ENCODE results near the gene MAGEB2. TPM values are rescaled to one million over a fixed set of nuclear protein-coding genes. Genes with fewer than 3 reads are reported as not detected.

The MAGEB2 gene
- polyA plus RNA-seq, 1 donor from 2014 or later, result not detected

DNA sequence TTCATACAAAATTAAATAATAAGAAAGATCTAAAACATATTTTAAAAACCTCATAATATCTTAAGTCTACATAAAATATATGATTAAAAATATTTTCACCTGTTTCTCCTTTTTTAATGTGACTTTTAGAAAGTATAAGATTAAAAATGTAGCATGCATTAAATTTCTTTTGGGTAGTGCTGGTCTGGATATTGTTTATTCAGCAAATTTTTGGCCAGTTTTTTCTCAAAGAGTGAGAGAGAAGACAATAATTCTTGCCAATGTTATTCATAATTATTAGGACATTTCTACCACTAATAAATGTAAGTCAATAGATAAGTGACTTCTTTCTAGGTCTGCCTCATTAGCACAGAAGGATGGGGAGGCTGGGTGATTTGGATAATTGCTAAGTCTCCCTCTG lies 45.6 kb downstream of the MAGEB2 start:
- TF ChIP-seq EZH2 (IDR thresholded peaks at IDR 0.05; ENCODE audit: borderline replicate concordance, insufficient read depth, low read length, poor library complexity, severe bottlenecking) (no peak), SMC3 (conservative IDR thresholded peaks at IDR 0.05; ENCODE audit: poor library complexity) (no peak), TAF1 (IDR thresholded peaks at IDR 0.05; ENCODE audit: low read depth) (no peak), RAD21 (conservative IDR thresholded peaks at IDR 0.05) (no peak), EP300 (conservative IDR thresholded peaks at IDR 0.05; ENCODE audit: poor library complexity, severe bottlenecking) (no peak), POLR2AphosphoS5 (IDR thresholded peaks at IDR 0.05) (no peak)
- TF ChIP-seq, protein P1, sequence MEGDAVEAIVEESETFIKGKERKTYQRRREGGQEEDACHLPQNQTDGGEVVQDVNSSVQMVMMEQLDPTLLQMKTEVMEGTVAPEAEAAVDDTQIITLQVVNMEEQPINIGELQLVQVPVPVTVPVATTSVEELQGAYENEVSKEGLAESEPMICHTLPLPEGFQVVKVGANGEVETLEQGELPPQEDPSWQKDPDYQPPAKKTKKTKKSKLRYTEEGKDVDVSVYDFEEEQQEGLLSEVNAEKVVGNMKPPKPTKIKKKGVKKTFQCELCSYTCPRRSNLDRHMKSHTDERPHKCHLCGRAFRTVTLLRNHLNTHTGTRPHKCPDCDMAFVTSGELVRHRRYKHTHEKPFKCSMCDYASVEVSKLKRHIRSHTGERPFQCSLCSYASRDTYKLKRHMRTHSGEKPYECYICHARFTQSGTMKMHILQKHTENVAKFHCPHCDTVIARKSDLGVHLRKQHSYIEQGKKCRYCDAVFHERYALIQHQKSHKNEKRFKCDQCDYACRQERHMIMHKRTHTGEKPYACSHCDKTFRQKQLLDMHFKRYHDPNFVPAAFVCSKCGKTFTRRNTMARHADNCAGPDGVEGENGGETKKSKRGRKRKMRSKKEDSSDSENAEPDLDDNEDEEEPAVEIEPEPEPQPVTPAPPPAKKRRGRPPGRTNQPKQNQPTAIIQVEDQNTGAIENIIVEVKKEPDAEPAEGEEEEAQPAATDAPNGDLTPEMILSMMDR (IDR thresholded peaks at IDR 0.05; ENCODE audit: poor library complexity, severe bottlenecking), result no peak
- TF ChIP-seq, protein P2, sequence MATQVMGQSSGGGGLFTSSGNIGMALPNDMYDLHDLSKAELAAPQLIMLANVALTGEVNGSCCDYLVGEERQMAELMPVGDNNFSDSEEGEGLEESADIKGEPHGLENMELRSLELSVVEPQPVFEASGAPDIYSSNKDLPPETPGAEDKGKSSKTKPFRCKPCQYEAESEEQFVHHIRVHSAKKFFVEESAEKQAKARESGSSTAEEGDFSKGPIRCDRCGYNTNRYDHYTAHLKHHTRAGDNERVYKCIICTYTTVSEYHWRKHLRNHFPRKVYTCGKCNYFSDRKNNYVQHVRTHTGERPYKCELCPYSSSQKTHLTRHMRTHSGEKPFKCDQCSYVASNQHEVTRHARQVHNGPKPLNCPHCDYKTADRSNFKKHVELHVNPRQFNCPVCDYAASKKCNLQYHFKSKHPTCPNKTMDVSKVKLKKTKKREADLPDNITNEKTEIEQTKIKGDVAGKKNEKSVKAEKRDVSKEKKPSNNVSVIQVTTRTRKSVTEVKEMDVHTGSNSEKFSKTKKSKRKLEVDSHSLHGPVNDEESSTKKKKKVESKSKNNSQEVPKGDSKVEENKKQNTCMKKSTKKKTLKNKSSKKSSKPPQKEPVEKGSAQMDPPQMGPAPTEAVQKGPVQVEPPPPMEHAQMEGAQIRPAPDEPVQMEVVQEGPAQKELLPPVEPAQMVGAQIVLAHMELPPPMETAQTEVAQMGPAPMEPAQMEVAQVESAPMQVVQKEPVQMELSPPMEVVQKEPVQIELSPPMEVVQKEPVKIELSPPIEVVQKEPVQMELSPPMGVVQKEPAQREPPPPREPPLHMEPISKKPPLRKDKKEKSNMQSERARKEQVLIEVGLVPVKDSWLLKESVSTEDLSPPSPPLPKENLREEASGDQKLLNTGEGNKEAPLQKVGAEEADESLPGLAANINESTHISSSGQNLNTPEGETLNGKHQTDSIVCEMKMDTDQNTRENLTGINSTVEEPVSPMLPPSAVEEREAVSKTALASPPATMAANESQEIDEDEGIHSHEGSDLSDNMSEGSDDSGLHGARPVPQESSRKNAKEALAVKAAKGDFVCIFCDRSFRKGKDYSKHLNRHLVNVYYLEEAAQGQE (IDR thresholded peaks at IDR 0.05; ENCODE audit: borderline replicate concordance), result no peak
- no peaks in the 10 kb centered on the region for H4K20me1 ChIP-seq (ENCODE audit: insufficient read depth)
- H3K36me3 ChIP-seq (ENCODE audit: insufficient read depth, low read length), result no peaks in the 10 kb centered on the region
- no peak overlapping the region for H3K4me2 ChIP-seq (ENCODE audit: low read length)
- no peak overlapping the region for H3K27ac ChIP-seq (ENCODE audit: low read length)
- H2AFZ ChIP-seq (ENCODE audit: low read depth, low read length), result no peak overlapping the region
- H3K27me3 ChIP-seq (ENCODE audit: insufficient read depth, low read depth, low read length), result no peaks in the 10 kb centered on the region
- H3K9me3 ChIP-seq (ENCODE audit: low read length), result no peaks in the 10 kb centered on the region
- no peaks in the 10 kb centered on the region for H3K79me2 ChIP-seq (replicated peaks; ENCODE audit: insufficient read depth, low read length)
- no peak overlapping the region for H3K4me3 ChIP-seq (ENCODE audit: low read length)
- H3K9ac ChIP-seq (ENCODE audit: low read length), result no peak overlapping the region
- no peaks in the 10 kb centered on the region for H3F3A ChIP-seq (ENCODE audit: insufficient read depth, low read length, poor library complexity, severe bottlenecking)
- H3K9me2 ChIP-seq (ENCODE audit: insufficient read depth, low read length), result no peaks in the 10 kb centered on the region

DNA sequence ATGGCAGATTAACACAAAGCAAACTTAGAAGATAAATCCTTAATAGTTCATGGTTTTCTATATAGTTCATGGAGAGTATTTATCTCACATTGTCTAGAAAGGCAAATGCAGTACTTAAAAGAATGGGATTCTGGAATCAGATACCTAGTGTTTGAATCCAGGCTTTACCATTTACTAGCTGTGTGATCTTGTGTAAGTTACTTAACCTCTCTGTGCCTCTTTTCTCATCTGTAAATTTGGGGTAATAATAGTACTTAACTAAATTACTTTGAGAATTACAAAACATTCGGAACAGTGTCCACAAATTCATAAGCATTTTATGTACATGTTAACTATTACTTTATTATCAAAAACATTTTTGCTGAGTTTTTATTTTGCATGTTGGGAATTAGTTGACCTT lies 47.4 kb downstream of the MAGEB2 start:
- Histone ChIP-seq H3K9me3 (ENCODE audit: low read length) (no peaks in the 10 kb centered on the region), H3K27ac (ENCODE audit: low read length) (no peak overlapping the region), H3F3A (ENCODE audit: insufficient read depth, low read length, poor library complexity, severe bottlenecking) (no peaks in the 10 kb centered on the region), H3K4me3 (ENCODE audit: low read length) (no peak overlapping the region), H3K36me3 (ENCODE audit: insufficient read depth, low read length) (no peaks in the 10 kb centered on the region), H3K27me3 (ENCODE audit: insufficient read depth, low read depth, low read length) (no peaks in the 10 kb centered on the region), H2AFZ (ENCODE audit: low read depth, low read length) (no peak overlapping the region), H3K9ac (ENCODE audit: low read length) (no peak overlapping the region), H3K79me2 (replicated peaks; ENCODE audit: insufficient read depth, low read length) (no peaks in the 10 kb centered on the region), H3K4me2 (ENCODE audit: low read length) (no peak overlapping the region), H3K9me2 (ENCODE audit: insufficient read depth, low read length) (no peaks in the 10 kb centered on the region), H4K20me1 (ENCODE audit: insufficient read depth) (no peaks in the 10 kb centered on the region)
- TF ChIP-seq, protein P2 (IDR thresholded peaks at IDR 0.05; ENCODE audit: borderline replicate concordance), result no peak
- no peak for TF ChIP-seq EZH2 (IDR thresholded peaks at IDR 0.05; ENCODE audit: borderline replicate concordance, insufficient read depth, low read length, poor library complexity, severe bottlenecking)
- no peak for TF ChIP-seq MXI1 (conservative IDR thresholded peaks at IDR 0.05; ENCODE audit: poor library complexity, severe bottlenecking)
- TF ChIP-seq TAF1 (IDR thresholded peaks at IDR 0.05; ENCODE audit: low read depth), result no peak
- no peak for TF ChIP-seq SMC3 (conservative IDR thresholded peaks at IDR 0.05; ENCODE audit: poor library complexity)
- no peak for TF ChIP-seq EP300 (conservative IDR thresholded peaks at IDR 0.05; ENCODE audit: poor library complexity, severe bottlenecking)
- TF ChIP-seq RAD21 (conservative IDR thresholded peaks at IDR 0.05), result no peak
- no peak for TF ChIP-seq POLR2AphosphoS5 (IDR thresholded peaks at IDR 0.05)
- TF ChIP-seq, protein P1 (IDR thresholded peaks at IDR 0.05; ENCODE audit: poor library complexity, severe bottlenecking), result no peak
